GM10266 (cell line): ENCODE results near the gene TNFAIP3.

Source experiments
- DNase-seq: peaks from one replicate; pipeline ENCODE4 v3.0.0; 2012; ENCODE audit errors: extremely low spot score
- CTCF ChIP-seq: IDR thresholded peaks from 2 replicates; pipeline ENCODE4 v1.5.1; 2012; ENCODE audit warnings: mild to moderate bottlenecking, low read depth; ENCODE audit not compliant: control insufficient read depth, insufficient read depth; ENCODE audit errors: missing control alignments

The TNFAIP3 gene

GRCh38 chr6:137859025-137859424 is 8.0 kb upstream of the TNFAIP3 start:
- no peak for DNase-seq
- no peak for TF ChIP-seq CTCF

GRCh38 chr6:137860394-137861005 is 6.6 kb upstream of the TNFAIP3 start:
- TF ChIP-seq CTCF: no peak
- no peak for DNase-seq

- TF ChIP-seq CTCF: no peak
- no peak for DNase-seq
Measured at GRCh38 chr6:137861550-137862337, 5.3 kb upstream of the TNFAIP3 start.

GRCh38 chr6:137862419-137863090 is 4.5 kb upstream of the TNFAIP3 start:
- TF ChIP-seq CTCF: no peak
- DNase-seq: no peak

GRCh38 chr6:137863091-137863797 is 3.8 kb upstream of the TNFAIP3 start:
- TF ChIP-seq CTCF: no peak
- DNase-seq: no peak

- no peak for DNase-seq
- no peak for TF ChIP-seq CTCF
Measured at GRCh38 chr6:137864812-137865508, 2.1 kb upstream of the TNFAIP3 start.
